Limb (tissue), 2 donors: ENCODE results near the gene ASXL1.
"Not testable (repeated sequence)": the region's sequence is repeated elsewhere in the genome, so short reads cannot be mapped to it uniquely, and the experiment has no call there.

Source experiments
- DNase-seq, 2 donors: peaks; one replicate each; pipeline ENCODE4 v3.0.0-alpha.2; 2016; ENCODE audit errors: extremely low spot score in 2 of 2

Gene ASXL1

GRCh38 chr20:32357869-32358631 lies at the start of gene ASXL1:
TSS of gene ASXL1 (plus strand) at chr20:32358331. CDS start at chr20:32358776, 445 bp downstream.
- peak; percentile 99 to 100 for DNase-seq

- DNase-seq = no peak
Observed at GRCh38 chr20:32312718-32313424, 45.3 kb upstream of the ASXL1 start.

GRCh38 chr20:32314768-32315167 lies 43.4 kb upstream of the ASXL1 start:
- no peak for DNase-seq

- DNase-seq = no peak
Observed at GRCh38 chr20:32315399-32315798, 42.7 kb upstream of the ASXL1 start.

GRCh38 chr20:32315891-32316290 lies 42.2 kb upstream of the ASXL1 start:
- peak; percentile 30 to 38 for DNase-seq

GRCh38 chr20:32316667-32317066 lies 41.5 kb upstream of the ASXL1 start:
- DNase-seq = no peak

GRCh38 chr20:32319100-32319499 lies 39.0 kb upstream of the ASXL1 start:
- DNase-seq = no peak

GRCh38 chr20:32320305-32320704 lies 37.8 kb upstream of the ASXL1 start:
- DNase-seq = no peak

- DNase-seq = no peak
Observed at GRCh38 chr20:32321390-32321789, 36.7 kb upstream of the ASXL1 start.

GRCh38 chr20:32322260-32322659 lies 35.9 kb upstream of the ASXL1 start:
- not testable (repeated sequence) for DNase-seq

GRCh38 chr20:32323761-32324160 lies 34.4 kb upstream of the ASXL1 start:
- DNase-seq = not testable (repeated sequence)

- DNase-seq = no peak
Observed at GRCh38 chr20:32325706-32326503, 32.2 kb upstream of the ASXL1 start.

GRCh38 chr20:32326504-32326845 lies 31.7 kb upstream of the ASXL1 start:
- no peak for DNase-seq

- no peak for DNase-seq
Observed at GRCh38 chr20:32327087-32327681, 30.9 kb upstream of the ASXL1 start.

GRCh38 chr20:32329817-32330554 lies 28.1 kb upstream of the ASXL1 start:
- no peak for DNase-seq

GRCh38 chr20:32330555-32330897 lies 27.6 kb upstream of the ASXL1 start:
- no peak for DNase-seq

GRCh38 chr20:32332614-32333013 lies 25.5 kb upstream of the ASXL1 start:
- DNase-seq = no peak

- DNase-seq = no peak
Observed at GRCh38 chr20:32333181-32333987, 24.7 kb upstream of the ASXL1 start.

GRCh38 chr20:32333988-32334885 lies 23.9 kb upstream of the ASXL1 start:
- DNase-seq = no peak
